ENCODE results near the gene CHRNA4.

DNA sequence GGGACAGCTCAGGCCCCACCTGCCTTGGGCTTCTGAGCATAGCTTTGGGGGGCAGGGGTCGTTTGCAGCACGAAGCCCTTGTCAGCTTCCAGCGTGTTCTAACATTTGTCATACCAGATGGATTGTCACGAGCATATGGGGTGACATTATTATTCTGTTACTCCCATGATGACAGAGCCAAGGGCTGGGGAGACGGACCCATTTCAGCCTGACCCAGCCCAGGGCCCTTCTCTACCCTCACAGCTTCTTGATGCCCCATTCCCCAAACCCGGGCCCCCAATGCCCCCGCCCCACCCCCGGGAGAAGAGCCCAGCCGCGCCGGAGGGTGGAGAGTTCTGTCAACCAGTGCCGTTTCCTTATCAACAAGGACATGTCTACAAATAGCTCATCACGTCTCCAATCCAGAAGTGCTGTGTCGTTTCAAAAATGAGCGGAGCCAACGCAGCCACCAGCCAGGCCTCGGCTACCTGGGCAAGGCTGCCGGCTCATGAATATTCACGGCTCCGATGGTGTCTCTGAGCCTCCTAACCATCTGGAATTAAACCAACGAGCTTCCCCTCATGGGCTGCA lies 9.6 kb upstream of the CHRNA4 start:
- no peak for TF ChIP-seq SRF (IDR thresholded peaks at IDR 0.05; ENCODE audit: low read depth in 2 of 2, low read length in 2 of 2)
- TF ChIP-seq, protein P1, sequence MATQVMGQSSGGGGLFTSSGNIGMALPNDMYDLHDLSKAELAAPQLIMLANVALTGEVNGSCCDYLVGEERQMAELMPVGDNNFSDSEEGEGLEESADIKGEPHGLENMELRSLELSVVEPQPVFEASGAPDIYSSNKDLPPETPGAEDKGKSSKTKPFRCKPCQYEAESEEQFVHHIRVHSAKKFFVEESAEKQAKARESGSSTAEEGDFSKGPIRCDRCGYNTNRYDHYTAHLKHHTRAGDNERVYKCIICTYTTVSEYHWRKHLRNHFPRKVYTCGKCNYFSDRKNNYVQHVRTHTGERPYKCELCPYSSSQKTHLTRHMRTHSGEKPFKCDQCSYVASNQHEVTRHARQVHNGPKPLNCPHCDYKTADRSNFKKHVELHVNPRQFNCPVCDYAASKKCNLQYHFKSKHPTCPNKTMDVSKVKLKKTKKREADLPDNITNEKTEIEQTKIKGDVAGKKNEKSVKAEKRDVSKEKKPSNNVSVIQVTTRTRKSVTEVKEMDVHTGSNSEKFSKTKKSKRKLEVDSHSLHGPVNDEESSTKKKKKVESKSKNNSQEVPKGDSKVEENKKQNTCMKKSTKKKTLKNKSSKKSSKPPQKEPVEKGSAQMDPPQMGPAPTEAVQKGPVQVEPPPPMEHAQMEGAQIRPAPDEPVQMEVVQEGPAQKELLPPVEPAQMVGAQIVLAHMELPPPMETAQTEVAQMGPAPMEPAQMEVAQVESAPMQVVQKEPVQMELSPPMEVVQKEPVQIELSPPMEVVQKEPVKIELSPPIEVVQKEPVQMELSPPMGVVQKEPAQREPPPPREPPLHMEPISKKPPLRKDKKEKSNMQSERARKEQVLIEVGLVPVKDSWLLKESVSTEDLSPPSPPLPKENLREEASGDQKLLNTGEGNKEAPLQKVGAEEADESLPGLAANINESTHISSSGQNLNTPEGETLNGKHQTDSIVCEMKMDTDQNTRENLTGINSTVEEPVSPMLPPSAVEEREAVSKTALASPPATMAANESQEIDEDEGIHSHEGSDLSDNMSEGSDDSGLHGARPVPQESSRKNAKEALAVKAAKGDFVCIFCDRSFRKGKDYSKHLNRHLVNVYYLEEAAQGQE (IDR thresholded peaks at IDR 0.05; ENCODE audit: low read depth, low read length): no peak
- TF ChIP-seq, protein P2, sequence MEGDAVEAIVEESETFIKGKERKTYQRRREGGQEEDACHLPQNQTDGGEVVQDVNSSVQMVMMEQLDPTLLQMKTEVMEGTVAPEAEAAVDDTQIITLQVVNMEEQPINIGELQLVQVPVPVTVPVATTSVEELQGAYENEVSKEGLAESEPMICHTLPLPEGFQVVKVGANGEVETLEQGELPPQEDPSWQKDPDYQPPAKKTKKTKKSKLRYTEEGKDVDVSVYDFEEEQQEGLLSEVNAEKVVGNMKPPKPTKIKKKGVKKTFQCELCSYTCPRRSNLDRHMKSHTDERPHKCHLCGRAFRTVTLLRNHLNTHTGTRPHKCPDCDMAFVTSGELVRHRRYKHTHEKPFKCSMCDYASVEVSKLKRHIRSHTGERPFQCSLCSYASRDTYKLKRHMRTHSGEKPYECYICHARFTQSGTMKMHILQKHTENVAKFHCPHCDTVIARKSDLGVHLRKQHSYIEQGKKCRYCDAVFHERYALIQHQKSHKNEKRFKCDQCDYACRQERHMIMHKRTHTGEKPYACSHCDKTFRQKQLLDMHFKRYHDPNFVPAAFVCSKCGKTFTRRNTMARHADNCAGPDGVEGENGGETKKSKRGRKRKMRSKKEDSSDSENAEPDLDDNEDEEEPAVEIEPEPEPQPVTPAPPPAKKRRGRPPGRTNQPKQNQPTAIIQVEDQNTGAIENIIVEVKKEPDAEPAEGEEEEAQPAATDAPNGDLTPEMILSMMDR (IDR thresholded peaks at IDR 0.05 in 2 of 3, conservative IDR thresholded peaks at IDR 0.05 in 1 of 3; ENCODE audit: control insufficient read depth in 2 of 3, extremely low read depth in 1 of 3, insufficient read depth in 1 of 3, low read depth in 3 of 3, low read length in 3 of 3): no peak
- TF ChIP-seq HCFC1 (IDR thresholded peaks at IDR 0.05; ENCODE audit: low read length): no peak
- TF ChIP-seq YY1 (IDR thresholded peaks at IDR 0.05; ENCODE audit: low read depth, low read length): no peak
- TF ChIP-seq NFIC (IDR thresholded peaks at IDR 0.05; ENCODE audit: low read depth, low read length): no peak
- TF ChIP-seq HDAC2 (IDR thresholded peaks at IDR 0.05): no peak
- no peak for TF ChIP-seq SPI1 (IDR thresholded peaks at IDR 0.05; ENCODE audit: borderline replicate concordance, insufficient read depth, low read depth, low read length)
- TF ChIP-seq, protein P3, sequence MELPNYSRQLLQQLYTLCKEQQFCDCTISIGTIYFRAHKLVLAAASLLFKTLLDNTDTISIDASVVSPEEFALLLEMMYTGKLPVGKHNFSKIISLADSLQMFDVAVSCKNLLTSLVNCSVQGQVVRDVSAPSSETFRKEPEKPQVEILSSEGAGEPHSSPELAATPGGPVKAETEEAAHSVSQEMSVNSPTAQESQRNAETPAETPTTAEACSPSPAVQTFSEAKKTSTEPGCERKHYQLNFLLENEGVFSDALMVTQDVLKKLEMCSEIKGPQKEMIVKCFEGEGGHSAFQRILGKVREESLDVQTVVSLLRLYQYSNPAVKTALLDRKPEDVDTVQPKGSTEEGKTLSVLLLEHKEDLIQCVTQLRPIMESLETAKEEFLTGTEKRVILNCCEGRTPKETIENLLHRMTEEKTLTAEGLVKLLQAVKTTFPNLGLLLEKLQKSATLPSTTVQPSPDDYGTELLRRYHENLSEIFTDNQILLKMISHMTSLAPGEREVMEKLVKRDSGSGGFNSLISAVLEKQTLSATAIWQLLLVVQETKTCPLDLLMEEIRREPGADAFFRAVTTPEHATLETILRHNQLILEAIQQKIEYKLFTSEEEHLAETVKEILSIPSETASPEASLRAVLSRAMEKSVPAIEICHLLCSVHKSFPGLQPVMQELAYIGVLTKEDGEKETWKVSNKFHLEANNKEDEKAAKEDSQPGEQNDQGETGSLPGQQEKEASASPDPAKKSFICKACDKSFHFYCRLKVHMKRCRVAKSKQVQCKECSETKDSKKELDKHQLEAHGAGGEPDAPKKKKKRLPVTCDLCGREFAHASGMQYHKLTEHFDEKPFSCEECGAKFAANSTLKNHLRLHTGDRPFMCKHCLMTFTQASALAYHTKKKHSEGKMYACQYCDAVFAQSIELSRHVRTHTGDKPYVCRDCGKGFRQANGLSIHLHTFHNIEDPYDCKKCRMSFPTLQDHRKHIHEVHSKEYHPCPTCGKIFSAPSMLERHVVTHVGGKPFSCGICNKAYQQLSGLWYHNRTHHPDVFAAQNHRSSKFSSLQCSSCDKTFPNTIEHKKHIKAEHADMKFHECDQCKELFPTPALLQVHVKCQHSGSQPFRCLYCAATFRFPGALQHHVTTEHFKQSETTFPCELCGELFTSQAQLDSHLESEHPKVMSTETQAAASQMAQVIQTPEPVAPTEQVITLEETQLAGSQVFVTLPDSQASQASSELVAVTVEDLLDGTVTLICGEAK (IDR thresholded peaks at IDR 0.05; ENCODE audit: borderline replicate concordance): no peak
- no peak for TF ChIP-seq RBBP5 (conservative IDR thresholded peaks at IDR 0.05)
- no peak for TF ChIP-seq POLR2A (IDR thresholded peaks at IDR 0.05; ENCODE audit: low read depth, low read length)
- no peak for TF ChIP-seq JUND (IDR thresholded peaks at IDR 0.05; ENCODE audit: low read depth, low read length)
- no peak for TF ChIP-seq EP300 (IDR thresholded peaks at IDR 0.05; ENCODE audit: borderline replicate concordance in 1 of 2, control insufficient read depth in 1 of 2, low read depth in 2 of 2, low read length in 2 of 2)
